HG03457 (cell line): Measurements from ENCODE around the gene LRRTM4.

Experiments used
- ATAC-seq: cut with Tn5 transposase; IDR thresholded peaks from one replicate; pipeline ENCODE4 v1.9.1; 2021; ENCODE audit warnings: moderate number of reproducible peaks; ENCODE audit not compliant: unreplicated experiment

The LRRTM4 gene

GRCh38 chr2:77521931-77522470 lies at the start of gene LRRTM4:
TSS of gene LRRTM4 (minus strand) at chr2:77522376.
- no peak for ATAC-seq

DNA sequence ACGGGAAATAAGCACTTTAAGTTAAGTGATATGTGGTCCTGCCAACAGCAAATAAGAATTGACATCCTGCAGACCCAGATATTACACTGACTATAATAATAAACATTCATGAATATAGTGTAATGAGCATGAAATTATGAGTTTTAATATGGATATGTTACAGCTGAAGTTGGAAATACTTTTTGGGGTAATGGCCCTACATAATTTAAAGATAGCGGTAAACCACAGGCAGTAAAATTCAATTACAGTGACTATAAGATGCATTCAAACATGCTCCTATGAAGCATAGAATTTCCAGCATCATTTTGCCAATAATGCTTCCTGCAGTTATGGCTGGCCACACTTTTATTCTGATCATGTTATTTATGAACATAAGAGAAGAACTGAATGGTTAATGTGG lies 49.4 kb upstream of the LRRTM4 start:
- ATAC-seq: no peak

- ATAC-seq: no peak
These were observed 45.5 kb upstream of the LRRTM4 start for GRCh38 chr2:77567723-77568122.

DNA sequence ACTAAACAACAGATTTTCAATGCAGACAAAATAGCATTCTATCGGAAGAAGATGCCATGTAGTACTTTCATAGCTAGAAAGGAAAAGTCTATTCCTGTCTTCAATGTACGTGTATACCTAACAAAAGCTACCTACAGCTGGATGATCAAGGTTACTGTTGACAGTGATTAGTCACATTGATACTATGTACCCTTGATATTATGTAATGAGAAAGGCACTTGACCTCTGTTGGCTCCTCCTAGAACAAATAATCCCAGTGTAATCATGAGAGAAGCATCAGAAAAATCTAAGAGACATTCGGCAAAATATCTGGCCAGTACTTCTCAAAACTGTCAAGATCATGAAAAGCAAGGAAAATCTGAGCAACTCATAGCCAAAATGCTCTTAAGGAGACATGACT lies 44.4 kb upstream of the LRRTM4 start:
- ATAC-seq: no peak

DNA sequence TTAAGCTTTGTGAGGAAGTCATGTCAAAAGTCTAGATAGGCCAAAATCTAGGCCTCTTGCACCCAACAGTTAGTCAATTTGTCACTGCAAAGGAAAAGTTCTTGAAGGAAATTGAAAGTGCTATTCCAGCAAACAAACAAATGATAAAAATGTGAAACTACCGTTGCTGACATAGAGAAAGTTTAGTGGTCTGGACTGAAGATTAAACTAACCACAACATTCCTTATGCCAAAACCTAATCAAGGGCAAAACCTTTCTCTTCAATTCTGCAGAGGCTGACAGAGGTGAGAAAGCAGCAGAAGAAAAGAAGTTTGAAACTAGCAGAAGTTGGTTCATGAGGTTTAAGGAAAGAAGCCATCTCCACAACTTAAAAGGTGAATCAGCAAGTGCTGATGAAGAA lies 44.0 kb upstream of the LRRTM4 start:
- ATAC-seq: no peak

- no peak for ATAC-seq
These were observed 30.8 kb upstream of the LRRTM4 start for GRCh38 chr2:77552956-77553355.

GRCh38 chr2:77538031-77538430 lies 15.9 kb upstream of the LRRTM4 start:
- ATAC-seq: no peak

GRCh38 chr2:77522888-77523287 lies 712 bp upstream of the LRRTM4 start:
- no peak for ATAC-seq

GRCh38 chr2:77521548-77521891 lies 656 bp downstream of the LRRTM4 start:
- ATAC-seq: no peak

DNA sequence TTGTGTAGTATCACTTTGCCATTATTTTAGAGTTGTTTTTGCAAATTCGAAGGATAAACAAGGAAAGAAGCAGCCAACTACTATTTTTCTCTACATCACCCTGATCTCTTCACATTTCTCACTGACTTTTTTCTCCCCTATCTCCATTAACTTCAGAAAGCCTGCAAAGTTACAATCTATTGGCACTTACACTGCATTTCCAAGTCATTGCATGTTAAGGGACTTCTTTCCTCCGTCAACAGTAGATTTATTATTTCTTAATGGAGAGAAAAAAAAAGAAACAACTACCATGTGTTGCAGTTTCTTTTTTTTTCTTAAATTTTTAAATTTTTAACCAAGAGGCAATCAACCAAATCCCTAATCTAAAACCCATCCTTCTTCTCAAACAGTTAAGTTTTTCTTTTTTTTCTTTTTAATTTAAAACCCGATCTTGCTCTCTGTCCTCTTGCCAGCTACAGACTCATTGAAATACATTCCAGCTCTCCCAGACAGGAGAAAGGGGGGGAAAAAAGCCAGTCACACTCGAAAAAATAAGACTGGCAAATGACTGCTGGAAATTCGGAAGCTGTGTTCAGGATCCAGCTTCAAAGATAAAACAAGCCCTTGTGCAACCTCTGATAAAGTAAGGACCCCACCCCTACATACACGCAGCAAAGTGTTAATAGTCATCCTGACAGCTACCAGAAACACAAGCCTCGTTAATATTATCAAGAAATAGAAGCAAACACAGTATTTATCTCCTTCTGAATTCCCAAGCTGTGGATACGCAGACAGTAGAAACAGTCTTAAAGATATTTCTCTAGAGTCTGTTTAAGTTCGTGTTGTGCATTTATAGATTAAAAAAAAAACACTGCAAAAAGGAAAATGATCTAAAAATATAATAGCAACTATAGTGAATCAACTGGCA lies 1.3 kb downstream of the LRRTM4 start:
- no peak for ATAC-seq

GRCh38 chr2:77519888-77520506 lies 2.2 kb downstream of the LRRTM4 start:
- no peak for ATAC-seq

- no peak for ATAC-seq
These were observed 2.9 kb downstream of the LRRTM4 start for GRCh38 chr2:77519164-77519887.

DNA sequence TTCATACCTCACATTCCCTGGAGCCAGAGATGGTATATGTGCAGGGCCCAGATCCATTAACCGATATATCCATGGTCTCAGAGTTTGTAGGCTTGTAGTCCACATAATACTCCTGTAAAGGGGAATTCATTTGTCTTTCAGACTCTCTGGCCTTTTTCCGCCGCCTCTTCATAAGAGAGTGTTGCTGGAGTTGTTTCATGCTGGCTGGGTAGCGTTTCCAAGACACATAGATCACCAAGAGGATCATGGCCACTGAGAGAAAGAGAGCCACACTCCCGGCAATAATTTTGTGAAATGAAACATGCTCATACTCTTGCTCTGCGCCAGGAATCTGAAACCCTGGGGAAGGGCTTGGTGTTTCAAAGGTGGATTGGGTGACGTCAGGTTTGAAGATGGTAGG lies 3.9 kb downstream of the LRRTM4 start:
- ATAC-seq: no peak

- ATAC-seq: no peak
These were observed 9.0 kb downstream of the LRRTM4 start for GRCh38 chr2:77513191-77513590.

- ATAC-seq: no peak
These were observed 9.7 kb downstream of the LRRTM4 start for GRCh38 chr2:77512507-77512906.

DNA sequence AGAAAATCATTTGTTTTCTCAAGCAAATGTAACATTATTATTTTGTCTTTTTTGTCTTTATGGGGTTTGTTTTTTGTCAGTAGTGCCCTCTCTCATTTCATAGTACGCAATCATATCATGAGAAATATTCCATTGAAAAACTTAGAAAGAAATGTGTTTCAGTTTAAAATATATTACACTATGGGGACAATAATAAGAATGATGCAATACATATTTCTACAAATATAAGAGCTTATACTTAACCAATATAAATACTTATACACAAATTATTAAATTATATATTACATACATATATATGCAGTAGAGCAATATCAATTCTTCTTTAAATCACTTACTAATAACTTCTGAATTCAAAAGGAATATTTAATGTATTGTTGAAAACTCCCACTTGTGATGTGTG lies 13.7 kb downstream of the LRRTM4 start:
- ATAC-seq: no peak

GRCh38 chr2:77507657-77508056 lies 14.5 kb downstream of the LRRTM4 start:
- ATAC-seq: no peak

DNA sequence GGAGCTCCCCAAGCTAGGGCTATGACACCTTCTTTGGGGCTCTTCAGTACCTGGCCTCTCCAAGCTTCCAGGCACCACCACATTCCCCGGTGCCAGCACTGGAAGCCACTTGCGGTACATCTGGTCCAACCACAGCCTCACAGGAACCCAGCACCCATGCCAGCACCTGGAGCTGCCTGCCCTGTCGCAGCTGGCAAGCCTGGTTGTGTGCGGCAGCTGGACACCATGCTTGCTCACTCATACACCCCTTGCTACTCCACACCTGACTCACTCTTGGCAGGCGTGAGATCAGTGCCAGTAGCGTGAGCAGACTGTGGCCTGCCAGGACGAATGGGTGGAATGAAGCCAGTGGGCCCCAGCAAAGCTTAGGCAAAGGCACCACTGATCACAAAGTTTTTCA lies 34.0 kb downstream of the LRRTM4 start:
- no peak for ATAC-seq

DNA sequence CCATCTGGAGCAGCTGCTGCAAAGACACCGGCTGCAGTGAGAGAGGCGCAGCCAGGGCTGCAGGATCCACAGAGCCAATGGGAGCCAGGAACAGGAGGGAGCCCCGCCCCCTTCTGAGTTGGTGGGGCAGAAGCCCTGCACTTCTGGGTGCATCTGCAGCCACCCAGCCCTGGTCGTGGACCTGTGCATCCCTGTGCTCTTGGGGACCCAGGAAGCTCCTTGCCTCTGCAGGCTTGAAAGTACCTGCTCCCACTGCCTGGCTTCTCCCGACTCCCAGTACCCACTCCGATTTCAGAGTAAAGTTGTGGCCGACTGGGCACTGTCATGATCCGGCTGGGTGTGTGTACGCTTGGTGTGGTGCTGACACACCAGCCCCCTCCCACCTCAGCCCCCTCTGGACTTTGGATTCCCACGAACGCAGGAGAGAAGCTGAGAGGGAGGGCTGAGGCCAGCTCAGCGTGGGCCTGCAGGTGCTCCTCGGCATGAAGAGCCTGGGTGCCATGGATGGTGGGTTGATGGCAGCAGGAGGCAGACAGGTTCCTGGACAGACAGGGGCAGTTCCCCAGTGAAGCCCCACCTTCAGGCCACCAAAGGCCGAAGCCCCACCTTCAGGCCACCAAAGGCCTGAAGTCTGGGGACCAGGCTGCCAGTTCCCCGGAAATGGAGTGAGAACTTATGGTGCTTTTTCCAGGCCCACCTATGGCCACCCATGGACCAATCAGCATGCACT lies 34.9 kb downstream of the LRRTM4 start:
- no peak for ATAC-seq

DNA sequence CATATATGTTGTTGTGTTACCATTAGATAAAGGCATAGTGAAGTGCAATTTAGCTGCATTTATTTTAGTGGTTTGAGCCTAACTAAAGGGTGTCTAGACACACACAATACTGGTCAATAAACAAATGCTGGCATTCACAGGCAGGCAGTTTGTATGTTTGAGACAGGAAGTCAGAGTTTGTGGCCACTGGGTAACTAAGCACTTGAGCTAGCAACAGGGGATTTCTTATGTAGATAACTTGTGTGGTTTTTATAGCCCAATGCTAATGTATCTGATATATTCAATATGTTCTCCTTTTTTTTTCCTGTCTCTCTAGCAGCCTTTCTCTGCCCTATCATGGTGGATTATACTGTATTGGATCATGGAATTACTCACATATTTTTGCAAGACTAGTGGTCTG lies 38.1 kb downstream of the LRRTM4 start:
- no peak for ATAC-seq

DNA sequence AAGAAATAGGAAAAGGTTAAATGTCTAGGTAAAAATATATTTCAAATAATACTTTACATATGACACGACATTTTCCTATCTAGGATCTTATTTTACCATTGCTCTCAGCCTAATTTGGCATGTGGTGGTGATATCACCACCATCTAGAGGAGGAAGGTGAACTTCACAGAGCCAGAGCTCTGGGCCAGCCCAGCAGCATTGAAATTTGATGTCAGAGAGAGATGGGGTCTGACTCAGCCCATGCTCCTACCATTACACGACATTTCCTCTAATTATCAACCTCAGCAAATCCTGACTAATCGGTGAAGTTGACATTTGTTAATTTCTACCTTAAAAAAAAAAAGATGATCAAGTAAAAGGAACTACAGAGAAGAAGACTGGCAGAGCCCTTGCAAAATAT lies 42.3 kb downstream of the LRRTM4 start:
- ATAC-seq: no peak
